Keratinocyte (primary cell): ENCODE measurements around the gene C10orf67. TPM values are rescaled to one million over a fixed set of nuclear protein-coding genes. Genes with fewer than 3 reads are reported as not detected.
A peak's percentile ranks its signal among the peaks of the same experiment; 100 is the strongest.

ENCODE experiments used
- DNase-seq: peaks from one replicate; pipeline ENCODE4 v3.0.0-alpha.2; 2011; ENCODE audit warnings: low read depth, missing footprints, low spot score
- FAIRE-seq: peaks from 2 replicates; lab custom pipeline; 2011; peaks lifted over from hg19 to GRCh38; lab: Jason Lieb, UNC
- H2AFZ ChIP-seq: 2 replicates; pipeline ENCODE4 v1.6.0; 2012; ENCODE audit warnings: low read length, control low read depth, inconsistent platforms; ENCODE audit not compliant: control insufficient read depth
- H3K27ac ChIP-seq: 2 replicates; pipeline ENCODE4 v1.5.1; 2011; ENCODE audit warnings: low read length; ENCODE audit not compliant: control insufficient read depth, insufficient read depth
- H3K27me3 ChIP-seq: 3 replicates; pipeline ENCODE4 v1.6.0; 2011; ENCODE audit warnings: low read length; ENCODE audit not compliant: control insufficient read depth, insufficient read depth; ENCODE audit errors: extremely low read depth
- H3K36me3 ChIP-seq, 2 experiments: 2 replicates in 1 of 2; 3 replicates in 1 of 2; pipeline ENCODE4 v1.5.1; 2011; ENCODE audit warnings: low read length in 2 of 2, mild to moderate bottlenecking in 1 of 2; ENCODE audit not compliant: control insufficient read depth in 2 of 2, insufficient read depth in 2 of 2; ENCODE audit errors: extremely low read depth in 1 of 2
- H3K4me1 ChIP-seq: 3 replicates; pipeline ENCODE4 v1.5.1; 2011; ENCODE audit warnings: low read length; ENCODE audit not compliant: control insufficient read depth, insufficient read depth; ENCODE audit errors: extremely low read depth
- H3K4me2 ChIP-seq: 3 replicates; pipeline ENCODE4 v1.6.0; 2011; ENCODE audit warnings: low read depth, low read length; ENCODE audit not compliant: control insufficient read depth, insufficient read depth; ENCODE audit errors: extremely low read depth
- H3K4me3 ChIP-seq, 3 experiments: fragments of 200-600 bp in 1 of 3; sonication (generic) in 1 of 3; 2 replicates in 2 of 3; 3 replicates in 1 of 3; pipeline ENCODE4 v1.5.1; 2011 to 2016; ENCODE audit warnings: low read length in 3 of 3, mild to moderate bottlenecking in 3 of 3, control low read depth in 2 of 3, inconsistent platforms in 1 of 3, low read depth in 1 of 3, mixed read lengths in 1 of 3, mixed run types in 1 of 3, moderate library complexity in 1 of 3; ENCODE audit not compliant: control insufficient read depth in 2 of 3, insufficient read depth in 2 of 3; ENCODE audit errors: extremely low read depth in 1 of 3
- H3K79me2 ChIP-seq: 2 replicates; pipeline ENCODE4 v1.6.0; 2012; ENCODE audit warnings: low read length; ENCODE audit not compliant: control insufficient read depth, insufficient read depth
- H3K9ac ChIP-seq: 3 replicates; pipeline ENCODE4 v1.6.0; 2011; ENCODE audit warnings: low read length; ENCODE audit not compliant: control insufficient read depth, insufficient read depth; ENCODE audit errors: extremely low read depth
- H3K9me1 ChIP-seq: 3 replicates; pipeline ENCODE4 v1.6.0; 2011; ENCODE audit warnings: low read length; ENCODE audit not compliant: control insufficient read depth, insufficient read depth; ENCODE audit errors: extremely low read depth
- H3K9me3 ChIP-seq: 2 replicates; pipeline ENCODE4 v1.5.1; 2012; ENCODE audit warnings: low read depth, low read length; ENCODE audit not compliant: control insufficient read depth
- H4K20me1 ChIP-seq: 3 replicates; pipeline ENCODE4 v1.6.0; 2011; ENCODE audit warnings: low read length; ENCODE audit not compliant: control insufficient read depth, insufficient read depth; ENCODE audit errors: extremely low read depth
- EZH2 ChIP-seq: IDR thresholded peaks from one replicate; pipeline ENCODE4 v1.6.1; 2012; ENCODE audit warnings: inconsistent platforms, mild to moderate bottlenecking, low read length, moderate library complexity
- dilution Hi-C: fragments of 300-500 bp; cut with MboI; formaldehyde crosslinking; loops from one replicate; pipeline ENCODE4 v1.7.0; 2020; ENCODE audit warnings: low sequenced_read_pairs; ENCODE audit not compliant: extremely low pct_ligation_motif_present
- polyA plus RNA-seq, 5 experiments: library from polyadenylated mRNA; depleted of rRNA in 3 of 5; stranded (reverse) in 3 of 5; stranded (forward) in 1 of 5; unstranded in 1 of 5; fragments of >200 nt; gene quantifications; 1 replicate in 1 of 5; 2 replicates in 3 of 5; 3 replicates in 1 of 5; pipeline versions ENCODE4 v1.2.1 to v1.2.3, GENCODE V29; 2011 to 2012; ENCODE audit warnings: missing spikeins in 2 of 5, low read depth in 1 of 5, low replicate concordance in 1 of 5
- TF ChIP-seq, protein P1 (sequence below), 3 experiments: IDR thresholded peaks in 1 of 3; conservative IDR thresholded peaks in 1 of 3; optimal IDR thresholded peaks in 1 of 3; 2 replicates in 2 of 3; 3 replicates in 1 of 3; pipeline versions ENCODE3 to v1.5.1; 2011; ENCODE audit warnings: low read length in 3 of 3, mild to moderate bottlenecking in 3 of 3, moderate library complexity in 2 of 3, control low read depth in 1 of 3, inconsistent platforms in 1 of 3; ENCODE audit not compliant: insufficient read depth in 2 of 3; ENCODE audit errors: extremely low read depth in 1 of 3

Gene C10orf67
- polyA plus RNA-seq, 1 donor (not counting 4 experiments of a cell fraction or from before 2014, with no cell fraction given), result 0.26 TPM

DNA sequence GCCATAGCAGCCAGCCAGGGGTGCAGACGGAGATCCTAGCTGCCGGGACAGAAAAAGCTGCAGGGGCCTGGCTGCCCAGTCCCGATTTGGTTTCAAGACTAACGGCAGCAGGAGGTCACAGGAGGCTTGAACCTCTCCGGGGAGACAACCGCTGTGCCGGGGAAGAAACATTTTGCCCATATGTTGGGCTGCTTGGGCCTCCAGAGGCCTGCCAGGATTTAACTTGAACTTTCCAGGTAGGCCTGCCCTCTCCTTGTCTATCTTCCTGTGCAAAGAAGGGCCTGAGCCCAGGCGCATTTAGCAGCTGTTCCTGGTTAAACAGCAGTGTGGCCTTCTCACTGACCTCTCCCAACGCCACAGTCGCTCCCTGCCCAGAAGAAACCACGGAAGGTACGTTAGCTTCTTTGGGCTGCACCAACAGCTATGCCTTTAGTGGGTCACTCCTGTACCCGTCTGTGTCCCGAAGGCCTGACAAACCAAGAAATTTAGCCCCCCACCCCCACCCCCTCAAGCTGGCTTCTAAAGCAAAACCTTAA lies 169.6 kb downstream of the C10orf67 start:
- Histone ChIP-seq H3K79me2 (no peaks in the 10 kb centered on the region), H3K27me3 (peaks cover 55% of the 10 kb centered on the region), H3K9me1 (no peaks in the 10 kb centered on the region), H3K4me3 (no peak overlapping the region), H3K4me2 (no peak overlapping the region), H3K9ac (no peak overlapping the region), H3K4me1 (no peaks in the 10 kb centered on the region), H3K9me3 (no peaks in the 10 kb centered on the region), H3K36me3 (no peaks in the 10 kb centered on the region), H2AFZ (no peak overlapping the region), H3K27ac (no peak overlapping the region), H4K20me1 (no peaks in the 10 kb centered on the region)
- peak; percentile 75 for TF ChIP-seq EZH2
- TF ChIP-seq, protein P1, sequence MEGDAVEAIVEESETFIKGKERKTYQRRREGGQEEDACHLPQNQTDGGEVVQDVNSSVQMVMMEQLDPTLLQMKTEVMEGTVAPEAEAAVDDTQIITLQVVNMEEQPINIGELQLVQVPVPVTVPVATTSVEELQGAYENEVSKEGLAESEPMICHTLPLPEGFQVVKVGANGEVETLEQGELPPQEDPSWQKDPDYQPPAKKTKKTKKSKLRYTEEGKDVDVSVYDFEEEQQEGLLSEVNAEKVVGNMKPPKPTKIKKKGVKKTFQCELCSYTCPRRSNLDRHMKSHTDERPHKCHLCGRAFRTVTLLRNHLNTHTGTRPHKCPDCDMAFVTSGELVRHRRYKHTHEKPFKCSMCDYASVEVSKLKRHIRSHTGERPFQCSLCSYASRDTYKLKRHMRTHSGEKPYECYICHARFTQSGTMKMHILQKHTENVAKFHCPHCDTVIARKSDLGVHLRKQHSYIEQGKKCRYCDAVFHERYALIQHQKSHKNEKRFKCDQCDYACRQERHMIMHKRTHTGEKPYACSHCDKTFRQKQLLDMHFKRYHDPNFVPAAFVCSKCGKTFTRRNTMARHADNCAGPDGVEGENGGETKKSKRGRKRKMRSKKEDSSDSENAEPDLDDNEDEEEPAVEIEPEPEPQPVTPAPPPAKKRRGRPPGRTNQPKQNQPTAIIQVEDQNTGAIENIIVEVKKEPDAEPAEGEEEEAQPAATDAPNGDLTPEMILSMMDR (optimal IDR thresholded peaks at IDR 0.05 in 1 of 3, IDR thresholded peaks at IDR 0.05 in 1 of 3, conservative IDR thresholded peaks at IDR 0.05 in 1 of 3; ENCODE audit: extremely low read depth in 1 of 3, insufficient read depth in 2 of 3, low read length in 3 of 3), result no peak
- dilution Hi-C loops, result no loop called here
- DNase-seq, result no peak
- FAIRE-seq, result no peak

DNA sequence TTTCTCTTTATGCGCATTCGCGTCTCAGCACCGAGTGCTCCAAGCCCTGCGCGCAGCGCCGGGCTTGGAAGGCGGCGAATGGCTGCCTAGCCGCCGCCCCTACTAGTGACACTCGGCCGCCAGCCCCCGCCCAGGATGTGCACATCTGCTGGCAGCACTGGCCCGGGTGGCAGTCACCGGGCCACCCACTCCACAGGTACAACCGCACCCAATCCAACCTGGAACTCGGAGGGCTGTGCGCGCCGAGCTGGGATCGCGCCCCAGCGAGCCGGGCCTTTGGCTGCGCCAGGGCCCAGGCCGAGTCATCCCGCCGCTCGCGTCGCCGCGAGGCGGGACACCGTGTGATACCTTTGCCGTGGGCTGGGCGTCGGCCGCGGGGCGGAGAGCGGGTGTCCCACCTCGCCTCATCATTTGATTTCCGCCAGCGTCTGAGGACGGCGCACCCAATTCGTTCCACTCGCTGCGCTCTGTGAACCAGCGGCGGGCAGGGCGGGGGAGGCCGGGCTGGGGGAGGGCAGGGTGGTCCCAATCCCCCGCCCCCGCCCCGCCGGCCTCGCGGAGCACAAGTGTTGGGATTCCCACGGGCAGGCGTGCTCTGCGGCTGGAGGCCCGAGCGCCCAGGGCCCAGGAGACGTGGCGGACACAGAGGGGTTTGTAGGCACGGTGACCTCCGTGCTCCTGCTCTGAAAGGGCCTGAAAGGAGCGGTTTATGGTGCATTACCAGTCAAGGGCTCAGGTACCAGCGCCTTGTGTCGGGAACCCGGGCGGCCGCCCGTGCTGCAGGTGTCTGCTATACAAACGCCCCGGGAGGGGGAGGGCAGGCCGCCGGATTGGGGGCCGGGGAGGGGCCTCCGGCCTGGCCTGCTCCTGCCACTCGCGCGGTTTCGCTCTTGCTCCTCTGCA lies 170.3 kb downstream of the C10orf67 start:
- Histone ChIP-seq H3K4me2 (no peak overlapping the region), H4K20me1 (no peaks in the 10 kb centered on the region), H2AFZ (no peak overlapping the region), H3K9me3 (no peaks in the 10 kb centered on the region), H3K27ac (no peak overlapping the region), H3K4me1 (no peaks in the 10 kb centered on the region), H3K79me2 (no peaks in the 10 kb centered on the region), H3K4me3 (no peak overlapping the region), H3K27me3 (peaks cover 55% of the 10 kb centered on the region), H3K36me3 (no peaks in the 10 kb centered on the region), H3K9ac (no peak overlapping the region), H3K9me1 (no peaks in the 10 kb centered on the region)
- TF ChIP-seq, protein P1 (optimal IDR thresholded peaks at IDR 0.05 in 1 of 3, IDR thresholded peaks at IDR 0.05 in 1 of 3, conservative IDR thresholded peaks at IDR 0.05 in 1 of 3; ENCODE audit: extremely low read depth in 1 of 3, insufficient read depth in 2 of 3, low read length in 3 of 3), result no peak
- TF ChIP-seq EZH2, result no peak
- no peak for DNase-seq
- dilution Hi-C loops, result no loop called here
- no peak for FAIRE-seq
